GM23338 (cell line): ENCODE measurements around the gene SFI1. TPM values are rescaled to one million over a fixed set of nuclear protein-coding genes. Genes with fewer than 3 reads are reported as not detected.

Experiments
- ATAC-seq: fragments of 200-7000 bp; cut with Tn5 transposase; 3 replicates; pipeline ENCODE4 v1.9.1; 2020
- DNase-seq: peaks from one replicate; pipeline ENCODE4 v3.0.0-alpha.2; 2015; ENCODE audit warnings: low spot score
- H2AFZ ChIP-seq: fragments of 200-600 bp; sonication (generic); 2 replicates; pipeline ENCODE4 v1.8.0; 2016; ENCODE audit warnings: antibody characterized with exemption, mild to moderate bottlenecking, moderate library complexity
- H3F3A ChIP-seq: fragments of 200-600 bp; sonication (generic); replicated peaks from 2 replicates; pipeline ENCODE4 v1.8.0; 2017; ENCODE audit warnings: antibody characterized with exemption, mixed run types, low read depth
- H3K27ac ChIP-seq: fragments of 200-600 bp; sonication (generic); 2 replicates; pipeline ENCODE4 v1.6.1; 2016; ENCODE audit warnings: low read depth
- H3K27me3 ChIP-seq: fragments of 200-600 bp; sonication (generic); 2 replicates; pipeline ENCODE4 v1.8.0; 2016; ENCODE audit warnings: mild to moderate bottlenecking, mixed run types, moderate library complexity; ENCODE audit not compliant: insufficient read depth
- H3K36me3 ChIP-seq: fragments of 200-600 bp; sonication (generic); 2 replicates; pipeline ENCODE4 v1.8.0; 2016; ENCODE audit warnings: mild to moderate bottlenecking; ENCODE audit not compliant: insufficient read depth
- H3K4me1 ChIP-seq: fragments of 200-600 bp; sonication (generic); 2 replicates; pipeline ENCODE4 v1.8.0; 2016; ENCODE audit warnings: mild to moderate bottlenecking, moderate library complexity; ENCODE audit not compliant: insufficient read depth
- H3K4me2 ChIP-seq: fragments of 200-600 bp; sonication (generic); 2 replicates; pipeline ENCODE4 v1.7.1; 2017; ENCODE audit warnings: mixed run types
- H3K4me3 ChIP-seq: fragments of 200-600 bp; sonication (generic); 2 replicates; pipeline ENCODE4 v1.6.1; 2016; ENCODE audit warnings: mixed run types
- H3K79me2 ChIP-seq: fragments of 200-600 bp; sonication (generic); replicated peaks from 2 replicates; pipeline ENCODE4 v1.8.0; 2017; ENCODE audit warnings: mild to moderate bottlenecking; ENCODE audit not compliant: insufficient read depth
- H3K9me2 ChIP-seq: fragments of 200-600 bp; sonication (generic); 2 replicates; pipeline ENCODE4 v1.8.0; 2017; ENCODE audit not compliant: insufficient read depth
- H4K20me1 ChIP-seq: fragments of 200-600 bp; sonication (generic); replicated peaks from 2 replicates; pipeline ENCODE4 v1.8.0; 2017; ENCODE audit warnings: mild to moderate bottlenecking; ENCODE audit not compliant: insufficient read depth
- H3K27ac Mint-ChIP-seq: 2 replicates; pipeline ENCODE4 v1.8.0; 2020; ENCODE audit warnings: inconsistent platforms, mild to moderate bottlenecking, moderate library complexity, mixed read lengths
- H3K27me3 Mint-ChIP-seq: 3 replicates; pipeline ENCODE4 v1.8.0; 2022; ENCODE audit warnings: low read depth, mild to moderate bottlenecking, moderate library complexity, mixed read lengths, inconsistent platforms; ENCODE audit not compliant: insufficient read depth, poor library complexity
- H3K36me3 Mint-ChIP-seq: 3 replicates; pipeline ENCODE4 v1.8.0; 2021; ENCODE audit warnings: low read depth, mild to moderate bottlenecking, inconsistent platforms, moderate library complexity, mixed read lengths
- H3K4me1 Mint-ChIP-seq: 3 replicates; pipeline ENCODE4 v1.8.0; 2020; ENCODE audit warnings: mild to moderate bottlenecking, inconsistent platforms, mixed read lengths
- H3K4me3 Mint-ChIP-seq: 3 replicates; pipeline ENCODE4 v1.8.0; 2021; ENCODE audit warnings: moderate library complexity, mild to moderate bottlenecking, inconsistent platforms, mixed read lengths
- H3K9me3 Mint-ChIP-seq: 3 replicates; pipeline ENCODE4 v1.8.0; 2020; ENCODE audit warnings: moderate library complexity, mild to moderate bottlenecking, inconsistent platforms, mixed read lengths
- CREB1 ChIP-seq: fragments of 250-450 bp; sonication (Bioruptor Pico); IDR thresholded peaks from 2 replicates; pipeline ENCODE4 v1.5.0; 2020; ENCODE audit warnings: low read depth, mild to moderate bottlenecking, moderate library complexity
- CTCF ChIP-seq, 2 experiments: fragments of 200-600 bp in 1 of 2; sonication (generic) in 1 of 2; conservative IDR thresholded peaks; 2 replicates each; pipeline versions ENCODE4 v1.5.1 to v1.6.1; 2016 to 2017; ENCODE audit warnings: antibody characterized with exemption in 2 of 2, low read depth in 2 of 2, mild to moderate bottlenecking in 2 of 2, moderate library complexity in 1 of 2
- ETS1 ChIP-seq: IDR thresholded peaks from 2 replicates; pipeline ENCODE4 v1.6.1; 2016; ENCODE audit warnings: antibody characterized with exemption
- EZH2 ChIP-seq: fragments of 200-600 bp; sonication (generic); IDR thresholded peaks from one replicate; pipeline ENCODE4 v1.8.0; 2017; ENCODE audit warnings: antibody characterized with exemption, mild to moderate bottlenecking, low read depth; ENCODE audit not compliant: unreplicated experiment
- EZH2phosphoT487 ChIP-seq: fragments of 200-600 bp; sonication (generic); IDR thresholded peaks from one replicate; pipeline ENCODE4 v1.8.1; 2018; ENCODE audit warnings: antibody characterized with exemption; ENCODE audit not compliant: unreplicated experiment
- JUNB ChIP-seq: IDR thresholded peaks from one replicate; pipeline ENCODE4 v1.6.1; 2016; ENCODE audit warnings: antibody characterized with exemption; ENCODE audit not compliant: unreplicated experiment
- NANOG ChIP-seq: IDR thresholded peaks from 2 replicates; pipeline ENCODE4 v1.6.1; 2016; ENCODE audit warnings: antibody characterized with exemption, borderline replicate concordance
- POLR2AphosphoS5 ChIP-seq: IDR thresholded peaks from 2 replicates; pipeline ENCODE4 v1.6.1; 2016; ENCODE audit warnings: antibody characterized with exemption, low read depth
- REST ChIP-seq: IDR thresholded peaks from one replicate; pipeline ENCODE4 v1.6.1; 2018; ENCODE audit warnings: antibody characterized with exemption; ENCODE audit not compliant: unreplicated experiment
- STAT1 ChIP-seq: IDR thresholded peaks from one replicate; pipeline ENCODE4 v1.6.1; 2016; ENCODE audit warnings: antibody characterized with exemption; ENCODE audit not compliant: unreplicated experiment
- ZNF114 ChIP-seq: fragments of 250-450 bp; sonication (Bioruptor Pico); IDR thresholded peaks from 2 replicates; pipeline ENCODE4 v1.5.0; 2020; ENCODE audit warnings: mild to moderate bottlenecking, moderate library complexity
- ZNF331 ChIP-seq: fragments of 250-450 bp; sonication (Bioruptor Pico); IDR thresholded peaks from 2 replicates; pipeline ENCODE4 v1.5.0; 2020; ENCODE audit warnings: low read depth, mild to moderate bottlenecking, moderate library complexity
- ZNF462 ChIP-seq: fragments of 250-450 bp; sonication (Bioruptor Pico); IDR thresholded peaks from 2 replicates; pipeline ENCODE4 v1.5.0; 2020; ENCODE audit warnings: mild to moderate bottlenecking, moderate library complexity
- polyA plus RNA-seq: library from polyadenylated mRNA; unstranded; fragments of >200 nt; fragmentation: Nextera tagmentation; extraction: Ambion mirVana; gene quantifications from 2 replicates; pipeline ENCODE4 v1.2.1, GENCODE V29; 2016
- total RNA-seq: library from RNA; depleted of rRNA; stranded (reverse); fragments of >200 nt; shearing (Covaris generic); gene quantifications from 2 replicates; pipeline ENCODE4 v1.2.3, GENCODE V29; 2014

SFI1 gene
- total and polyA plus RNA-seq, 2 experiments from 2014 or later: 16.7 to 25.6 TPM

GRCh38 chr22:31607696-31608095, 111.4 kb downstream of the SFI1 start:
- Mint-ChIP-seq H3K4me1 (no peaks in the 10 kb centered on the region; the same call in 2 of the 3 replicates), H3K27ac (no peak overlapping the region), H3K9me3 (no peaks in the 10 kb centered on the region), H3K27me3 (peaks cover 11% of the 10 kb centered on the region), H3K36me3 (peaks cover 4% of the 10 kb centered on the region; the same call in 1 of the 3 replicates), H3K4me3 (no peak overlapping the region)
- Histone ChIP-seq H2AFZ (no peak overlapping the region), H3F3A (no peaks in the 10 kb centered on the region), H4K20me1 (no peaks in the 10 kb centered on the region), H3K36me3 (no peaks in the 10 kb centered on the region), H3K9me2 (no peaks in the 10 kb centered on the region), H3K79me2 (no peaks in the 10 kb centered on the region), H3K4me2 (no peak overlapping the region), H3K4me3 (no peak overlapping the region), H3K27ac (no peak overlapping the region), H3K27me3 (no peaks in the 10 kb centered on the region), H3K4me1 (no peaks in the 10 kb centered on the region)
- no peak for DNase-seq
- ATAC-seq: no peak
- no peak for TF ChIP-seq JUNB
- no peak for TF ChIP-seq ZNF331 (CRISPR knock-in tag)
- TF ChIP-seq CREB1 (CRISPR knock-in tag): no peak
- TF ChIP-seq ZNF114 (CRISPR knock-in tag): no peak
- no peak for TF ChIP-seq POLR2AphosphoS5
- TF ChIP-seq NANOG: no peak
- TF ChIP-seq CTCF (conservative IDR thresholded peaks at IDR 0.05; ENCODE audit: low read depth in 2 of 2): no peak
- TF ChIP-seq EZH2phosphoT487: no peak
- TF ChIP-seq EZH2: no peak
- no peak for TF ChIP-seq REST
- TF ChIP-seq STAT1: no peak
- no peak for TF ChIP-seq ZNF462 (CRISPR knock-in tag)
- TF ChIP-seq ETS1: no peak
